Activated T-cell treated with anti-CD3 and anti-CD28 coated beads, Interleukin-2, amount 50 U/mL, for 1 hour (primary cell): ENCODE measurements around the gene TSHR.

Experiments used
- DNase-seq: peaks from one replicate; pipeline ENCODE4 v3.0.0-alpha.2; 2020

Gene TSHR

DNA sequence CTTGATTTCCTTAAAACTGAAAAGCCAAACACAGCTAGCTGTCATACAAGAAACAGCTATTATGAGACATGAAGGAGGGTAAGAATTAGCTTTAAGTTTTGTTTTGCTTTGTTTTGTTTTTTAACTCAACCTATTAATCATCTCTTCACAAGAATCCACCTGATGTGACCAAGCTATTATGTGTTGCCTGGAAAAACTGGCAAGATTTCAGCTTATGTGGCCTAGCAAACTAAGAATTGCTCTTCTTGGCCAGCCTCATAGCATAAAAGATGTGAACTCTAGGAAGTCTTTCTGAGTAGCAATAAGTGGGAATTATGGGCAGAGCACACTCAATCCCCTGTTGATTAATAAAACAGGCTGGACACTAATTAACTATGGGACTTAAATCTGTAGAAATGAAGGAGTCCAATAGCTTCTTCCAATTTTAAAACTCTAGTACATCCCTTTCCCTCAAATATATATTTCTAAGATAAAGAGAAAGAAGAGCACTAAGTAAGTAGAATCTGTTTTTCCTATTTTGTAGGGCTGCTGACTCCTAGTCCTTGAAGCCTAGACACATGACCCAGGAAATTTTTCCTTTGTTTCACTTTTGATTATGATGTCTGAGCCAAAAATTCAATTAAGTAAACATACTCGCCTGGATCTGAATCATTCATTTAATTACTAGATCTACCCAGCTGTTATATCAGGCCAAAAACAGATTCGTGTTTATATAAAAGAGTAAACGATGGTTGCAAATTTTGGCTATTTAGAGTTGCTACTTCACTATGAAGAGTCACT is 189.6 kb downstream of the TSHR start:
- no peak for DNase-seq

DNA sequence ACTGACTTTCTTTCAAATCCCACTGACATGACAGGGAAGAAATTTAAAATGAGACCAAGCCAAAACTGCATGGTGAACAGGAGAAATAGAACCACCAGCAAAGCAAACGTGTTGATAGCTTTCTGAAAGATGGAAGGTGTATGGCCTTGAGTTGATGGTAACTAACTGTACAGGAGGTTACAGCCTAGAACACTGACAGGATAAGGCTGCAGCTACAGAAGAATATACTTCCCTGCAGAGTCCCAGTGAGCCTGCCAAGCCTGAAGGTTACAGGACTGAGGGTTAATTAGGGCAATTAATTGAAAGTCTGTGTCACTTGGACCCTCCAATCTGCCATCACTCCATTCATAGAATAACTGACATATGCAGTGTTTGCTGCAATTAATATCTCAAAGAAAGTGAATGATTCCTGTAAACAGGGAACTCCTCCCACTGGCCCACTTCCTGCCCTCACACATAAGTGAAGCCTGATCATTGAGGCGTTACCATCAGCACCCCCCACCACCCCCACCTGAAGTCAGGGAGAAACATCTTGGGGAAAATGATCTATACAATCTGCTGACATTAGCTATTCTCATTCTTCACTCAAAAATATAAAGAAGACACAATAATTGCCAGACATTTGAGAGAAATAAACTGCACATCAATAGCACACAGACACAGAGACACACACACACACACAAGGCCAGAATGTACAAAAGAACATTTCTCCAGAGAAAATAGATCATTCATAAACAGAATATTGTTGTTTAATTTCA is 191.9 kb downstream of the TSHR start:
- no peak for DNase-seq

DNA sequence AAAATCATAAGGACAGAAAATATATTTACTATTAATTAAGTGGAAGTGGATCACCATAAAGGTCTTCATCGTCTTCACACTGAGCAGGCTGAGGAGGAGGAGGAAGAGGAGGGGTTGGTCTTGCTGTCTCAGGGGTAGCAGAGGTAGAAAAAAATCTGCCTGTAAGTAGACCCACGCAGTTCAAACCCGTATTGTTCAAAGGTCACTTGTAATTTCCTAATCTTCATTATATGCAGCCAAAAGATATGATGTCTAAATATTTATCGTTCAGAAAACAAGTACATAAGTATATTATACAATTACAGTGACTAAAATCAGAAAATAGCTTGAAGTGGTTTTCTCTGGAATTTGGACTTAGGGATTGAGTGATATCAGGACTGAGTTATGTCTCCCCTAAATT is 193.2 kb downstream of the TSHR start:
- no peak for DNase-seq

DNA sequence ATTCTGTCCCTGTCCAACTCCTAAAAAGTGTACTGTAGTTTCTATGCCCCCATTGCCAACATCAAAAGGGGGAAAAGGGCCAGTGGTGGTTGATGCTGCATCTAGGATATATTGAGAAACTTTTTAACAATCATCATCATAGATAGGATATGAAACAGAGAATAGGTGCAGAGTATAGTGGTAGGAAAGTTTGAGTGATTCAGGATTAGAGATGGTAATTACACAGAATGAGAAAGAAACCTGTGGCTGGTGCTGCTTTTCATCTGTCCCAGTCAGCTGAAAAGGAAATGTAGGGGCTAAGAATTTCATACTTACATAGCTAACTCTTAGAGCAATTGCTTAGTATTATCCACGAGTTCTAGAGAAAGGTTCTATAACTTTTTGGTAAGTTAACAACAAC is 197.8 kb downstream of the TSHR start:
- DNase-seq: no peak

DNA sequence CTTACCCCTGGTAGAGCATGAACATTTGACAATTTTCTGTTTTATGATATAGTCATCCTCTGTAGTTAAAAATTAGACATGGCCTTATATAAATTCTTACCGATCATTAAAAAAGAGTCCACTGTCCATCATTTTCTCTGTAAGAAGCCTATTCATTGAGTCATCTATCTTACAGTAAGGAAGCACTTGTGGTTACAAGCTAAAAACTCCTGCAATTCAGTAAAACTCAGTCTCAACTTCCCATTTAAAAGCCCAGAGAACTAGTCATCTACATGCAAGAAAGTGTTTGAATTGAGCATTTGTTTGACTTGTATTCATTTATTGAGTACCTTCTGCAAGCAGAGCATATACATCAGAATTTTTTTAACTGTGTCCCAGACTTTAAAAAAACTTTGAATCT is 202.0 kb downstream of the TSHR start:
- DNase-seq: no peak

DNA sequence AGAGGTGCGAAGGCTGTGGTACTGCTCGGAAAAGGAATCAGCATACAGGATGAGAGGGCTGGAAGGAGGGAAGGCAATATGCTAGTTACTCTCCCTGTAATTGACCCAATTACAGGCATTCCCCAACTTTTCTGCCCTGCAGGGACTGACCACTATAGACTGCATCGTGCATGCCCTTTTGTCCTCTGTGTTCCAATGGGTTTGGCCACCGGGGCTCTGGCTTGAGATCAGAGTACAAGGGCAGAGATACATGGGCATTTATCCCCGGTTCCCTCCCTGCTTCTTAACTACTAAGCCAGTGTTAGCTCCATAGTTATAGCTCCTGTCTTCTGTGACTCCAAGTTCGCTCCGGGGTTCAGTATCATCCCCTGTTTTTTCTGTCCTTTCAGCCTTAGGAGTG is 205.7 kb downstream of the TSHR start:
- DNase-seq: no peak

DNA sequence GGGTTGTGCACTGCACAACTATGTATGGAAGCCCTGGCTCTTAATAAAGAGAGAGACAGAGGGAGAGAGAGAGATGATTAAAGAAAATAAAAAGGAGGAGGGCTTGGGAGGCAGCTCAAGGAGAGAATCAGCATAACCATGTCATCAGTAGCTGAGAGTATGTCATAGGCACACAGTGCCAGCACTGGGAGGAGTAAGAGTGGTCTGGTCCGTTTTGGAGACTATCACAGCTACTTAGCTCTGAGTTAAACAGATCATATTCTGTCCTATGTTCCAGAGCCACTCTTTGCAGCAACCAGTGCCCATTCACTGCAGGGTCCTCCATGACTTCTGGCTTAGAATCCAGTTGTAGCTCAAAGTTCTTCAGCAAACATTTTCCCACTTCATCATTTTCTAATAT is 206.3 kb downstream of the TSHR start:
- DNase-seq: no peak

DNA sequence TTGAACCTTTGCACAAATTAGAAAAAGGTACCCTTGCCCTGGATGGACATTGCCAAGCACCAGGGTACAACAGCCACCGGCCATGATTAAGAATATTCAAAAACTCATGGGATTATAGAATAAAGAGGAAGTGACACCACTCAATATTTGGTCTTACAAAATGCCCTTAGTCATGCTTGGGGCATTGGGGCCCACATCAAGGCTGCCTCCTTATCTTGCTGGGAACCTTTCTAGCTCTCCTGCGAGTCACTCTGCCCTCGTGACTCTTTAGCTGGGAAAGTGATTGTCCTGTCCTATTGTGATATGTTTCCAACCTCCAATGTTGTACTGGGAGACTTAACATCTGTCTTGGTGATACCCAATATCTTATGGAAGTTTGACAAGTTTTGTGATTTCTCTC is 207.5 kb downstream of the TSHR start:
- no peak for DNase-seq

DNA sequence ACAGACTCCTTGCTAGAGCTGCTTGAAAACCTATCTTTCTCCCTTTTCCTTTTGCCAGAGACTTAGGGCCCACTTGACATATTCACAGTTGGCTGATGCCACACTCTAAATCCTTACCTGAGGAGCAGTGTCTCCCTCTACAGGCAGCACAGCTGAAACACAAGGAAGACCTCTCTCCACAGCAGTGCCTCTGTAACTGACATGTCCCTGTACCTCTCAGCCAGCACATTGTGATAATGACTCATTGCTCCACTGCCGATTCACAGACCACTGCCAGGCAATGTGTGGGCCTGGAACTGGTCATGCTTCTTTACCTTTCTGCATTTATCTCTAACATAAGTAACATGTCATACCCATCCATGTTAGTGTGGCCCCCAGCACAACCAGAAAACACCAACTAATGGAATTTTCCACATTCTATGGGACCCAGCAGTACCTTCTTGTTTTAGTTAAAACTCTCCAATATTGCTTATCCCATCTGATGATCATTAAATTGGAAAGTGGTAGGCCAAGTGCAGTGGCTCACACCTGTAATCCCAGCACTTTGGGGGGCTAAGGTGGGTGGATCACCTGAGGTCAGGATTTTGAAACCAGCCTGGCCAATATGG is 208.8 kb downstream of the TSHR start:
- peak; percentile 23 for DNase-seq

DNA sequence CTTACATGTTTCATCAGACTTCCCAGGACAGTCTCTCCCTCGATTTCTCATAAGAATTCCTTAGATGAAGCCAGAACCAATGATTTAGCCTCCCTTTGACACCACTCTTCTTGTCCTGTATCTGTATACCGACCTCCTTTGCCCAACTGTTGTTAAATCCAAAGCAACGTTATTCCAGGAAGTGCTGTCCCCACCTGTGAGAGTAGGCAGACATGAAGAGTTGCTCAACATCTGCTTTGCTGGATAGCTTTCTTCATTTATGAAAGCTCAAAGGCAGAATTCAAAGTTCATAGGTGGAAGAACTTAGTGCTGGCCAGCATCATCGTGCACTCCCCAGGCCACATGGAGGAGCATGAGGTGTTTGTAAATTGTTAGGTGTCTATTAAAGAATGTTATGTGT is 209.8 kb downstream of the TSHR start:
- DNase-seq: no peak

DNA sequence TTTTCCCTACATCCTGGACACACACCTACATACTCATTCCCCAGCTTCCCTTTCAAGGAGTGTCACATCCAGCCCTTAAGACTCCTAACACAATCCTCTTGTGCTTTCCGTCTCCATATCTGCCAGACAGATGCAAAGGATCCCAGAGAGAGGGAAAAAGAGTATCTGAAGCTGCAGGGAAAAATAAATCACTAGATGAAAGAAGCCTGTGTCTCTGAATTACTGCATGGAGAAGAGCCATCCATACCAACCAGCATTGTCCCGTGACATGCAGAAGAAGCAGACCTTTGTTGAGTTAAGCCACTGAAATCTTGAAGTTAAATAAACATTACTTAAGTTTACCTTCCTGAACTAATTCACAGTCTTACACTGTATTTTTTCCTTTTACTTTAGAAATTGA is 210.7 kb downstream of the TSHR start:
- no peak for DNase-seq

DNA sequence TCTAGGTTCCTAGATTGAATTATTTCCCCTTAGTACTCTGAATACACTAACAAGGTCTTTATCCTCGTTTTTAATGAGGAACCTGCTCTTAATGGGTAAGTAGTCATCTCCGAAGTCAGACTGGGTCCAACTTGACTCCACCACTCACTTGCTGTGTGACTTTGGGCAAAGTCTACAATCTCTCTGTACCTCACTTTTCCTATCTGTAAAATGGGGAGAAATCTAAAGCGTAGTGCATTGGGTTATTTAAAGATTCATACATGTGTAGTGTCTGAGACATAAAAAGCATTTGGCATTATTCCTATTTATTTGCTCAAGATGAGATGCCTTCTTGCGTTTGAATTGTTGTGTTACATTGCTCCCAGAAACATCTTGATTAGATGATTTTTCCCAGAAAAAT is 213.8 kb downstream of the TSHR start:
- DNase-seq: no peak

DNA sequence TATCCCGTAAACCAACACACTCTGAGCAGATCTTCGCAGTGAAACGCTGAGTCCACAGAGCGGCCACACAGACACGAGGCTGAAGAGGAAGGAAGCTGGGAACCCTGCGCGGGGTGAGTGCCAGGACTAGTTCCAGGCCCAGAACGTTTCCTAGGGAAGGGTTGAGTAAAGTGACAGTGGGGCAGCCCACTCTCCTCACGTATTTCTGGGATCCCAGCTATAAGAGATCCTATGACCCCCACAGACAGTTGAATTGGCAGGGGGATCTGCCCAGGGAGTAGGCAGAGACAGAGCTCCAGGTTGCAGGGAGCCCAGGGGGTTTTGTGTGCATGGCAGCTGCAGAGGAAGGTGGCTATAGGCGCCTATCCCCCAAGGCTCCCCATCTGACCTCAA is 214.3 kb downstream of the TSHR start:
- no peak for DNase-seq

DNA sequence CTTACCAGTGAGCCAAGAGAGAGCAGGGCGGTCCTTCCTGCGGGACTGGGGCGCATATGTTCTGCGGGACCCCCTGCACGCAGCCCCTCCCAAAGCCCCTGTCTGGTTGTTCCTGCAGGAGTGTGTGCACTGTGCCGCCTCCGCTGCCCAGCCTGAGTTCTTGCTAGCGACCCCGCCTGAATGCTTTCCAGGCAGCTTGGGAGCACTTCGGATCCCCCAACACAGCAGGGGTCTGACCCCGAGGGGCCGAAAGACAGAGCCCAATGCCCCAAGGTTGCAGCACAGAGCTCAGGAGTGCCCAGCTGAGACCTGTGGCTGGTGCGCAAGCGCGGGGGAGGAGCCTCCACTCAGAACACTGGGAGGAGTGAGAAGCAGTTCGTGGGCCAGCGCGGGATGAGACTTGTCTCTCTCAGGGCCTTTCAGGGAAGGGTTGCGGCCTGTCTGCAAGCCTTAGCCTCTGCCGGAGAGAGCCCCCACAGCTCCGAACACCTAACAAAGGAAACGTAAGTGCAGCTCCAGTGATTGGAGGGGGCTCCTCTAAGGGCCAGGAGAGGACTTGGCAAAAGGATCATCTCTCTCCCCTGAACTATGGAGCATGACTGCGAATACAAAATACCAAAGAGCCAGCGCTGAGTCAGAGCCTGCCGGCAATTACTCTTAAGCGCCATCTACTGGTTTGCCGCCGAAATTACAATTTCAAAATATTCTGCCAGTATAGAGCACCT is 214.8 kb downstream of the TSHR start:
- peak; percentile 89 for DNase-seq

DNA sequence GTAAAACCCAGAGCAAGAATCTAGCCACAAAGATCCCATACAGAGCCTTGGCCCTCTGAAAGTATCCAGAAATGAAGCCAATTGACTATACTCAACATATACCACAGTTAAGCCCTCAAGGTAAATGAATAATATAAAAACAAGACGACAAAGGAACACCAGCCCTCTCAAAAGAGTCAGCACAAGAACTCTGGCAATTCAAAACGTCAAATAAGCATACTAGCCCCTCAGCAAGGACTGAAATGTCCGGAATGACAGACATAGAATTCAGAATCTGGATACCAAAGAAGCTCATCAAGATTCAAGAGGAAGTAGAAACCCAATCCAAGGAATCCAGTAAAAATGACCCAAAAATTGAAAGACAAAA is 215.4 kb downstream of the TSHR start:
- DNase-seq: no peak

DNA sequence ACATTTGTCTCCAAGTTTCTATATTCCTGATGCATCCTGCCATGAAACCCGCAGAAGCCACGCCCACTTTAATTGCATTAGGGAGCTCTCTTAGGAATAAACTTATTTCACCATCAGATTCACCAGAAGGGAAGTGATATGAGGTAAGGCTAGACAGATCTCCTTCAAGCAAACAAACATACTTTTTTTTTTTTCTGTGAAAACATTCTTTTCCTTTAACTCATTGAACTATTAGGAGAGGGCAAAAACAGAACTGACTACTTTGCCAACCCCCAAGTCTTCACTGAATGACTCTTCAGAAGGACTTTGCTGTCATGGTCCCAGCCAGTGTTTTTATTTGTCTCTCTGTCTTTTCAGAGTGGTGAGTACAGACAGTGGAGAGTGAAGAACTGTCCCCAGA is 216.9 kb downstream of the TSHR start:
- no peak for DNase-seq

DNA sequence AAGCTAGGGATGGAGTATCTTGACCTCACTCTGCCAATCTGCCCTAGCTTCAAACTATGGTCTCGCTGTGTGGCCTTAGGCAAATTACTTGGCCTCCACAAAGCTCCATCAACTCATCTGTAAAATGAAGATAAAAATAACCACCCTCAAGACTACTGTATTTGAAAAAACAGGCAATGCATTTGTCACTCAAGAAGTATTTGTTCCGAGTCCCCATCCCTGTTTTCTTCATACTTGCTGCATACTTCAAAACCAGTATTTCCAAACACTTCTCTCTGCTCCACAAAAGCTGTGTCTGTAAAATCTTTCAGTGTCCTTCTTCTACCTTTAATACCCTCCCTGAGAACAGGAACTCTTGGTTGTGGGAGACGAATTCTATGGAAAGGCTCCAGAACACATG is 217.5 kb downstream of the TSHR start:
- DNase-seq: no peak

DNA sequence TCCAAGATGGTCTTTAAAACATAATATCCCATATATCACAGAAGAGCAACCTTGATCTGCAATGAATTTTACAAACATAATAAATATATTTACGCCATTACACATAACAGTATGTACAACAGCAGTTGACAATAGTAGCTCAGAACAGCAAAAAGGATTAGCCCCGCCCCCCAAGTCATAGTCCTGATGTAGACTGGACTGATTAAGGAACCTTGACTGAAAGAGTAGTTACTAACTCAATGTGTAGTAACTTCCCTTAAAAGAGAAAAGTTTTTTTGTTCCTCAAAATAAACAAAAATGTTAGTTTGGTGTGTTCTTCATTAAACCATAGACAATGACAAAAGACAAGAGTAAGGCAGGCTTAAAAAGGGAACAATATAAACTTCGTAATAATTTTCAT is 220.8 kb downstream of the TSHR start:
- DNase-seq: no peak

DNA sequence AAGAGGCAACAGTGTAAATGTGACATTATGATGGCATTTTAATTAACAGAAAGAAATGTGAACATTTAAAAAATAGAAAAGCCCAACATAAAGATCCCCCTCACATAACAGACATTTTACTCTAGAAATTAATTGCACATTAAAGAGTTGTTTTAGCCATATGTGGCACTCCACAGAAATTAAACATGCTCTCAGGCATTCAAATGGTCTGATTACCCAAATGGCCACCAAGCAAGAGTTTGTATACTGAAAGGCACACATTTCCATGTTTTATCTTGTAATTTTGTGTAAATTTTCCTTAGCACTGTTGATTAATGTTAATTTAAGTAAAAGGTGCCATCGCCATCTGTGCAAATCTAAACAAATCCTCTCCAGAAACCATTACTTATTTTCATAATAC is 221.8 kb downstream of the TSHR start:
- no peak for DNase-seq

DNA sequence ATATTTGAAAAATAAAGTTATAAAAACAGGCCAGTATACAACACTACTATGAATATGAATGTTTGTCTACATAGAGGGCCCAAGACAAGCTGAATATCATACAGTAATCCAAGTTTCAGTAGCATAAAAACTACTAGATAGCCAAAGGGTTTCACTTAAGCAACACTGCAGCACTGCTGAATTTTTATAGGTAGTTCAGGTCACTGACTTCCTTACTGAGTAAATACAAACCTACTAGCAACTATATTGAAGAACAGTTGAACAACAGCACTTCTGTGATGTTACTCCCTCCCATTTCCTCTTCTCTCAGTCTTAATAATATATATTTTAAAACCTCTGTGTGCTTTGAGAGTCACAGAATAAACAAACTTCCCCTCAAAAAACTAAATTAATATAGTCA is 222.6 kb downstream of the TSHR start:
- no peak for DNase-seq

DNA sequence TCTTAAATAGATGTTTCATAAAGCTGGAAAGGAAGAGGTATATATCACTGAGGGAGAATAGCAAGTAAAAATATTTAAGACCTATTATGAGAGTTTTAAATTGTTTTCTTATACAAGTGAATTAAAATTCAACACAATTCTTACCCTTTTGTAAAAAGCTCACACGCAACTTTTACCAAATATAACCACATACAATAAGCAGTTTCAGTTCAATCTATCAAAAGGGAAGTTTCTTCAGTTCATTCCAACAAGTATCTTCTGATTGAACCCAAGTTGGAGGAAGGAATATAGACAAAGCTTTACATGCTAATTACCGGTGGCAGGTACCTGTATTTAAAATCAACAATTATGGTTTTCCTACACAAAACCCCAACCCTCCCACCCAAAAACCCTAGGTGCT is 224.2 kb downstream of the TSHR start:
- DNase-seq: no peak

DNA sequence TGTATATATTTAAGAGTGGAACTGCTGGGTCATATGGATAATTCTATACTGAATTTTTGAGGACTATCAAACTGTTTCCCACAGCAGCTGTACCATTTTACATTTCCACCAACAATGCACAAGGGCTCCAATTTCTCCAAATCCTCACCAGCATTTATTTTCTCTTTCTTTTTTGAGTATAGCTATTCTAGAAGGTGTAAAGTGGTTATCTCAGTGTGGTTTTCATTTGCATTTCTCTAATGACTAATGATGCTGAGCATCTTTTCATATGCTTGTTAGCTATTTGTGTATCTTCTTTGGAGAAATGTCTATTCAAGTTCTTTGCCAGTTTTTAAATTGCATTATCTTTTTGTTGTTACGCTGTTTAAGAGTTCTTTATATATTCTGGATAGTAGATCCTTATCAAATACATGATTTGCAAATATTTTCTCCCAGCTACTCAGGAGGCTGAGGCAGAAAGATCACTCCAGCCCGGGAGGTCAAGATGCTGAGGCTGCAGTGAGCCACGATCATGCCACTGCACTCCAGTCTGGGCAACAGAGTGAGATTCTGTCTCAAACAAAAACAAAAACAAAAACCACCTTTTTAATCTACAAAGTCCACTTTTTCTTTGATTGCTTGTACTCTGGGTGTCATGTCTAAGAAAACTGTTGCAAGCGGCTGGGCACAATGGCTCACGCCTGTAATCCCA is 232.6 kb downstream of the TSHR start:
- no peak for DNase-seq

DNA sequence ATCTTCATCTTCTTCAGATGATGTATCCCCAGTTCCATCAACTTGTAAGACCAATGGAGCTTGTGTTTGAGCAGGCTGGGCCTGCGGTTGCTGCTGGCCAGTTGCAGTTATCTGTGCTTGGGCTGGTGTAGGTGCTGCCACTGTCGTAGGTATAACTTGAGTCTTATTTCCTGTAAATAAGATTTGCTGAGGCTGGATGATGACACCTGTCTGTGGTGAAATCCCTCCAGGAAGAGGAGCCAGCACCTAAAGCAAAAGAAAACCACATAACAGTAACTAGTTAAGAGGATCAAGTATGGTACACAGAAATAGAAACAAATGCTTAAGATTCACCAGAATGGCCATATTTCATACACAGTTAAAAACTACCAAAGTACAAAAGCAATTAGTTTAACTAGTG is 237.2 kb downstream of the TSHR start:
- no peak for DNase-seq
